ENCODE measurements around the gene CFAP97D1.

Gene CFAP97D1

DNA sequence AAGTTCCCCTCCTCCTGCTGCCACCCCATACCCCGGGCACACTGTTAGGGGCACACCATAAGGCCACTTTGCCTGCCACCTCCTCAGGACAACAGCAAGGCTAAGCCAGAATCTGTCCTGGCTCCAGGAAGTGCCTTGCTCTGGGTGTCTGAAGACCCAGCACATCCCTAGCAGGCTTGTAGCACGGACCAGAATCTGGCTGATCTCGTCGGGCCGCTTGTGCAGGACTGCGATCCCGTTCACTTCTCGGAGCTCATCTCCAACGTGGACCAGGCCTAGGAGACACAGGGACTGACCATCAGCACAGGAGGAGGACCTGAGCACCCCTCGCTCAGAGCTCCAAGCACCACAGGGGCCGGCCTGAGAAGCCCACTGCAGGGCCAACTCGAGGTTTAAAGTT is 45.3 kb downstream of the CFAP97D1 start:
- DNase-seq (ENCODE audit: low read depth in 1 of 2, low spot score in 1 of 2), result no peak

DNA sequence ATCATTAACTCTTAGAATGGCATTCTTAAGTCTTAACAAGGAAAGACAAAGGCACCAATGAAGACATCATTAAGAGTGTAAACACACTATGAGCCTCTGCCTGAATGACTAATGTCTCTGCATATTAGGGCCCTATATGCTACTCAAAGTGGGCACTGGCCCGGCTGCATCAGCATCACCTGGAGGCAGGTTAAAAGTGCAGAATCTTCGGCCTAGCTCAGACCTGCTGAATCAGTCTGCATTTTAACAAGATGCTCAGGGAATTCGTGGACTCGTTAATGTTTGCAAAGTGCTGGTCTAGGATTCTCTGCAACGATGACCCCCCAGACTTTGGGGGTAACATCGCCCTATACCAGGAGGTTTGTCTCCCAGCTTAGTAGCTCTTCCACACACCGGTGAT is 46.0 kb downstream of the CFAP97D1 start:
- DNase-seq (ENCODE audit: low read depth in 1 of 2, low spot score in 1 of 2), result no peak

DNA sequence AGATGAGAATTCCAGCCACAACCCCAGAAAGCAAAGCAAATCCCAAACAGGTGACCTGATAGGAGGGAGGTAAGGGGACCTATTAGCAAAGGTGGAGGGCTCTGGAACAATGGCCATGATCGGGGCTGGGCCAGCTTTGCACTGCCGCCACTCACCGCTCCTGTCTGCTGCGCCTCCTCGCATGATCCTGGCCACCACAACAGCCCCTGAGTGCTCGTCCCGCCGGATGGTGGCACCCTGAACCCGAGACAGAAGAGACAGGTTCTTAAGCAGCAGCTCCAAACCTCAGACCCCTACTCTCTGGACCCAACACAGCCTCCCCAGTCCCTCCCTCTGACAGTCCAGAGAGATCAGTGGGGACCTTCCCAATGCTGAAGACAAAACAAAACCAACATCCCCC is 47.4 kb downstream of the CFAP97D1 start:
- no peak for DNase-seq (ENCODE audit: low read depth in 1 of 2, low spot score in 1 of 2)

DNA sequence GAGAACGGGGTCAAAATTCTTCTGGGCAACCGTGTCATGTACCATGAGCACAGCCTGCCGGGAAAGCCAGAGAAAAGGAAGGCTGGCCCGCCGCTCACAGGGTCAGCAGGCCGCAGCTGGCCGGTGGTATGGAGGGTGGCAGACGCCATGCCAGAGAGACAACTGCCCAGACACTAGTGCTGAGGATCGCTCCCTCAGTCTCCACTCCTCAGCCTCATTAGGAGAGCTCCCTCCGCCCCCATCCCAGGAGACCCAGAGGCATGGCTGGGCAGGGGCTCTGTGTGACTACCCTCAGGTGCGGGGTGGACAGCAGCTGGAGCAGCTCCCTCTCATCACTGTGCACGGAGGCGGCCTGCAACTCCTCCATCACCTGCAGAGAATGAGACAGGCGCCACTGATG is 49.5 kb downstream of the CFAP97D1 start:
- no peak for DNase-seq (ENCODE audit: low read depth in 1 of 2, low spot score in 1 of 2)

DNA sequence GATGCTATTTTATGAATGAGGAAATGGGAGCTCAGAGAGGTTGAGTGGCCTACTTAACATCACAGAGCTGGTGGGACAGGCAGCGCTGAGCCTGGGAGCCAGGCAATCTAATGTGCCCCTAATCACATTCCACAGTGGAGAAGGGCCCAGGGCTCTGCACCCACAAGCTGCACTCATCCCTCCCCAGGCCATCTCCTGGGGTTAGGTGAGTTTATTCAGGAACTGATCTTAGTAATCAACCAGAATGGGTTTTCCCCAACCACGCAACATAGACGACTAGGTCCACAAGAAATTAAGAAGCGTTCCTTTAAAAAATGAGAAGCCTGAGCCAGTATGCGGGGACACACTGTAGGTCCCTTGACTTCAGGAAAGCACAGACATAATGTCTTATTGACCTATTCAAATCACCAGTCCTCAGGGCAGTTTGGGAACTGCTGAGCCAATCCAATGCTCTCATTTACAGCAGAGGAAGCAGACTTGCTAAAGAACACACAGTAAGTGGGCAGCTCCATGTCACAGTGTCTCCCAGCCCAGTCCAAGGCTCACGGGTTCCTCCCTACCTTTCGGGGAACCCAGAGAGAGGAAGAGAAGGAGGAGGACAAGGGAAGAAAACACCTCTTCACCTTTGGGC is 50.4 kb downstream of the CFAP97D1 start:
- DNase-seq (ENCODE audit: low read depth in 1 of 2, low spot score in 1 of 2), result no peak

DNA sequence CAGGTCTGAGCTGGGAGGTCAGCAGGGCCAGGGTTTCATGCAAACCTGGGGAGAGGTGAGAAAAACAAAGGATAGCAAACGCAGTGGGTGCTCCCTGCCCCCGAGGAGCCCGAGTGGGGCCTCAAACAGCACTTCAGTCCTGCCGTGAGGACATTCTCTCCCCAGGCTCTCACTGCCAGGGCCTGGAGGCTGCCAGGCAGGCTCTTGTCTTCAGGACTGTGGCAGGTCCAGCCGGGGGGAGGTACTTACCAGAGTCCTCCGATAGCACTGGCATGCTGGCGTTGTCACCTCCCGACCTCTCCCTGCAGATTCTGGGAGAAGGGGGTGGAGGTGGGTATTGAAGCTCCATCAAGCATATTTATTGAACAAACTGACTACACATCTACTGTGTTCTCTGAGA is 51.4 kb downstream of the CFAP97D1 start:
- no peak for DNase-seq (ENCODE audit: low read depth in 1 of 2, low spot score in 1 of 2)

DNA sequence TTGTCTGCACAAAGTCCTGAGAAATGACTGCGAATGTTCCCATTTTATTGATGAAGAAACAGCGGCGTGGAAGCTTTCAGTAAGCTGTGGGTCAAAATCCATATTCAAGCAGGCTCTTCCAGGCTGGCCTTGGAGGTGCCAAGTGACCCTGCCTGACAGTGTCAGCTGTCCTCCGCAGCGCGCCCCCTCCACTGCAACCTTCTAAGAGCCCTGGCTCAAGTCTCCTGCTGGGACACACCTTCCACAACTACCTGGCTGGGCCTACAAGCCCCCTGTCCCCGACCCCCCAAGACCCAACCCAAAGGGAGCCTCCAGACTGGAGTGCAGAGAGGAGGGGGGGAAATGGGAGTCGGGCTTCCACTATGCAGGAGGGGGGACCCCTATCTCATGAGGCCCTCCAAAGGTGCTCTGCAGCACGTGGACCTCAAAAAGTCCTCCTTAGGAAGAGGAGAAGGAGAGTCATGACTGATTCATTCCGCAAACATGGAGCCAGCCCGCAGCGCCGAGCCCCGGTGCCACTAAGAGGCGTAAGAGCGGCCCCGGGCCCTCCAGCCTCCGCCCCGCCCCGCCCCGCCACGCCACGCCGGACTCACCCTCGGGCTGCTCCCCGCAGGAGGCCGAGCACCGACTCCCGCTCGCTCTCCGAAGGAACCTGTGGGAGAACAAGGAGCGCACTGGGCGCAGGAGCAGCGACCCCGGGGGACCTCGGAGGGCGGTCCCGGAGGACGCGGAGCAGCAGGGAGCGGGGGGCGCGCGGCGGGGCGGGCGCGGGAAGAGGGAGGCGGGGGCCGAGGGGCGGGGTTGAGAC is 52.1 kb downstream of the CFAP97D1 start:
- no peak for DNase-seq (ENCODE audit: low read depth in 1 of 2, low spot score in 1 of 2)

DNA sequence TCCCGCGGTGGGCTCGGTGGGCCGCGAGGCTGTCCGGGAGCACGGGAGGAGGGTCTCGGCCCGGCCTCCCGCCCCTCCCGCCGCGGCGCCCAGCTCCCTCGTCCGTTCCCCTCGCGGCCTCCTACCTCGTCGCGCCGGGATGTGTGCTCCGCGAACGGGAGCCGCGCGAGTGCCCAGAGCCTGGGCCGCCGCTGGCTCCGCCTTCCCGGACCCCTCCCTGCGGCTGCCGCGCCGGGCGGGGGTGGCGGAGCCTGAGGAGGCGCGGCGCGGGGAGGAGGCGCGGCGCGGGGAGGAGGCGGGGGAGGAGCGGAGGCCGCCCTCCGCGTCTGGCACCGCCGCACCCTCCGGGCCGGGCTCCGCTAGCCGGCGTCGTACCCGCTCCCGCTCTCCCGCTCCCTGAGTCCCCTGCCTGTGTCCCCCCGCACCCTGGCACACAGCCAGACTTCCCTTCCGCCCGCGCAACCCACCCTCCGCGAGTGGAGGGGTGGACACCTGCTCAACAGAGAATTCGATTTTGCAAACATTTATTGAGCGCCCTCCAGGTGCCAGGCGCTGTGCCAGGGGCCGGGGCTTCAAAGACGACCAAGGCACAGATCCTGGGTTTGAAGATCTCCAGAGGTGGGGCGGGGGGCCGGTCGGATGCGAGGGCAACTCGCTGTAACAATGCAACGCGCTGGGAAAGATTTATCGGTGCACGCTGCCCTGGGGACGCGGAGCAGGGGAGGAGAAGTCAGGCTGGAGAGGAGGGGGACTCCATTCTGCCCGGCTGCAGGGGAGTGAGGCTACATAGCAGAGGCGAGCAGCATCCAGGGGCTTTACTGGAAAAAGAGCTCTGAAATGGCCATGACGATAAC is 53.0 kb downstream of the CFAP97D1 start, which contains the start of gene MPP3:
TSS of gene MPP3 (minus strand) at position 171 of the 854 bp plus-strand sequence. CDS start 1,240 bp downstream, outside the sequence.
- DNase-seq (ENCODE audit: low read depth in 1 of 2, low spot score in 1 of 2), result no peak

DNA sequence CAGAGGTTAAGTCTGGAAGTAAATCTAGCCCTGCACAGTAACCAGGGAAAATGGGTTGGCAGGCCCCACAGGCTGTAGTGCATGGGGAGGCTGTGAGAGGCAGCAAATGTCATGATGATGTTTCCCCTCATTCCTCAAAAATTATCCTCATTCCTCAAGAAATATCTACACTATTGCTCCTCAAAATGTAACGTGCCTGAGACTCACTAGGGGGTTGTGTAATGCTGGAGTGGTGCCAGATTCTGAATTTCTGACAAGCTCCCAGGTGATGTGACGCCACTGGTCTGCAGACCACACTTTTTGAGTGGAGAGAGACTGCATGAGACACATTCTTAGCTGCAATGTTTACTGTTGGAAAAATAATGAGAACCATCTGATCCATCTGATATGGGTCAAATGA is 53.9 kb downstream of the CFAP97D1 start:
- no peak for DNase-seq (ENCODE audit: low read depth in 1 of 2, low spot score in 1 of 2)
